DND-41 (cell line): Measurements from ENCODE around the gene UGCG.

Source experiments
- CTCF ChIP-seq: IDR thresholded peaks from 2 replicates; pipeline ENCODE4 v1.5.1; 2012; ENCODE audit warnings: borderline replicate concordance, low read length, moderate library complexity, mild to moderate bottlenecking; ENCODE audit not compliant: poor library complexity, severe bottlenecking; ENCODE audit errors: extremely low read depth
- EZH2 ChIP-seq: IDR thresholded peaks from 3 replicates; pipeline ENCODE4 v1.6.1; 2012; ENCODE audit warnings: borderline replicate concordance, low read depth, mild to moderate bottlenecking, moderate library complexity, low read length, inconsistent platforms; ENCODE audit not compliant: severe bottlenecking

DNA sequence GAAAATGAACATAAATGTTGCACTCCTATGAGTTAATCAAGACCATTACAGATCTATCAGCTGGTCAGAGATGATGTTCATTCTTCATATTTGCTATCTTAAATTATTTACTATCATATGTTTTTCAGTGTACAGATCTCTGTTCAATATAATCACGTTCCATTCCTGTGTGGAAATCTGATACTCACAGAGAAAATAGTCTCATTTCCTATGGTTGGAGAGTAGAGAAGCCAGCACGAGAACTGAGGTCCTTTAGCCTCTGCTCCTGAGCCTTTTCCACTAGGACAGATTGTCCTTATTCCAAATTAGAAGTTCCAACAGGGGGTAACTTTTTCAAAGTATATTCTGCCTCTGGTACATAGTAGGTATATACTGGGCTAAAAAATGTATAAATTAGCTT, 29.2 kb downstream of the UGCG start:
- TF ChIP-seq CTCF (no peak), EZH2 (no peak)
